ENCODE data around the gene UNC93B1.
A peak's percentile ranks its signal among the peaks of the same experiment; 100 is the strongest.
"Not testable (repeated sequence)": the region's sequence is repeated elsewhere in the genome, so short reads cannot be mapped to it uniquely, and the experiment has no call there.

The UNC93B1 gene

DNA sequence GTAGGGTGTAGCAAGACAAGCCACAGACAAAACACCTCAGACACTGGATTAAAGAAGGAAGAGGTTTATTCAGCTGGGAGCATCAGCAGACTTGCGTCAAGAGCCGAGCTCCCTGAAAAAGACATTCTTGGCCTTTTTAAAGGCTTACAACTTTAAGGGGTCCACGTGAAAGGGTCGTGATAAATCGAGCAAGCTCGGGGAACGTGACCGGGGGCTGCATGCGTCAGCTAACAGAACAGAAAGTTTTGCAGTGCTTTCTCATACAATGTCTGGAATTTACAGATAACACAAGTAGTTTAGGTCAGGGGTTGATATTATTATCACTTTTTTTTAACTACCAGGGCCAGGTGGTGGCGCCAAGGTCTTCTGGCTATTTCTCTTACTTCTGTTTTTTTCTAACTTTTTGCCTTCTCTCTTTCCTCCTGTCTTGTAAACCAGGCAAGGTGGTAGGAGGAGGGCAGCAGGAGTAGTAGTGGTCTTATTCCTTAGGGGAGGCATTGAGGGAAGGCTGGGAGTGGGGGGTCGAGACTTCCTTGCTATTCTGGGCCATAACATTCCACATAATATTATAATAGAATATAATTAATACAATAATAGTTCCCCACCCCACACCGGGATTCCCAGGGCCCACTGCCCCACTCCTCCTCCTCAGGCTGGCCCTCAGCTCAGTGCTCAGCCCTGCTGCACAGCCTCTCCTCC, 5.6 kb upstream of the UNC93B1 start:
- DNase-seq (ENCODE audit: low spot score) = no peak

DNA sequence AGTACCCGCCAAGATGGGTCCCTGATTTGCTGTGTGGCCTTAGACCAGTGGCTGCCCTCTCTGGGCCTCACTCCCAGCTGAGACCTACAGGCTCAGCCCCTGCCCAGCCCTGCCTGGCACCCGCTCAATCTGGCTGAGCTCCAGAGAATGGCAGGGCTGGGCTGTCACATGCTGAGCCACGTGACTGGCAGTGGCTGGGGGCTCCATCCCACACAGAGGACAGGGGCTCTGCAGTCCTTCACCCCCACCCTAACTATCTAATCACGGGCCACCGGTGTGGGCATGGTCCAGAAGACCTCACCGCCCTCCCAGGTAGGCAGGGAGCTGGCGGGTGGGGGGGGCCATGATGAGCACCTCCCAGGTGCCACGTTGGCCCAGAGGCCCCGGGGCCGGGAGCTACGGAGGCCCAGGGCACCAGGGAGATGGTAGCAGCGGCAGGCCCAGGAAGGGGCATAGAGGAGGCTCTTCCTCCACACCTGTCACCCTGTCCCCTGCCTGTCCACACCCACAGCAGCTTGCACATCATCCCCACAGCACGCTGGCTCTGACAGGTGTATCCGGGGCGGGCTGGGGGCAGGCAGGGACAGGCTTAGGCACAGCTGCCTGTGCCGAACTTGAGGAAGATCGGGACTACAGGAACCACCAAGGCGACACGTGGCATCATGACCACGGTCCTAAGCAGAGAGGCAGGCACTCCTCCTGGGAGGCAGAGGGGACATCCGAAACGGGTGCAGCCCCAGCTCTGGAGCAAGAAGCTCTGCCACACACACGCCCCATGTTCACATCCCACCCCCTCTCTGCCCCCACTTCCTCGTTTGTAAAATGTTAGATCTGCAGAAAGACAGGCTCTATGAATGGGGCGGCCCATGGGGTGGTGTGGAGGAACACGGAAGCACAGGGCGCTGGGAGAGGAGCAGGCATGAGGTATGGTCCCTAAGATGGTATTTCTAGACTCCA, 4.8 kb upstream of the UNC93B1 start:
- no peak for DNase-seq (ENCODE audit: low spot score)

DNA sequence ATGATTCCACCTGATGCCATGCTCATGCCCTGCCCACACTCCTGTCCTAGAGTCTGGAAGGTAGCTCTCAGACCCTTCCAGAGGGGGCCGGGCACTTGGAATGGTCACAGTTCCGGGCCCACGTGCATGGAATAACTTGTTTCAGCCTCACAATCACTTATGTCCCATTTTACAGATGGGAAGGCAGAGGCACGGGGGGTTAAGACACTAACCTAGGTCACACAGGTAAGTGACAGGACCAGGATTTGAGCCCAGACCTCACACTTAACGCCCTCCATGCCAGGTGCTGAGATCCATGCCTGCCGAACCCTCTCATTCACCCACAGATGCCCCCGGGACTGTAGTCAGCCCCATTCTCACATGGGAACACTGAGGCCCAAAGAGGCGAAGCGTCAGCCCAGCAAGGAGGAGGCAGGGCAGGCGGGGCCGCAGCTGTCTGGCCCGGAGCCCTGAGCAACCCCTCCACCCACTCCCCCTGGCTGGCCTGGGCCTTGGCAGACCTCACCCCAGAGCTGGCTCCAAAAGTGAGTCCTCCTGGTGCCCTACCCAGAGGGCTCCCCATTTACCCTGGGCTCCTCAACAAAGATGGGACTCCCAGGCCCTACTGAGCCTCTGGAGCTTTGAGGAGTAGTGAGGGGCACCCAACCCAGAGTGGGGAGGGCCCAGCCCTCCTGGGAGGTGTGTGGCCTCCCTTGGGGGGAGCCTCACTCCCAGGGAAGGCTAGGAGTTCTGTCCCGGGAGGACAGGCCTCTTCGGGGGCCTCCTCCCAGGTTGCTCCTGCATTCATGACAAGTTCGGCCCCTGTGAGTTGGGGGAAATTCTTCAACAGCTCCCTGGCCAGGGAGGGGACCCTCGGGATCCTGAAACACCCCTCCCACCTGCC, 3.8 kb upstream of the UNC93B1 start:
- DNase-seq (ENCODE audit: low spot score) = no peak

DNA sequence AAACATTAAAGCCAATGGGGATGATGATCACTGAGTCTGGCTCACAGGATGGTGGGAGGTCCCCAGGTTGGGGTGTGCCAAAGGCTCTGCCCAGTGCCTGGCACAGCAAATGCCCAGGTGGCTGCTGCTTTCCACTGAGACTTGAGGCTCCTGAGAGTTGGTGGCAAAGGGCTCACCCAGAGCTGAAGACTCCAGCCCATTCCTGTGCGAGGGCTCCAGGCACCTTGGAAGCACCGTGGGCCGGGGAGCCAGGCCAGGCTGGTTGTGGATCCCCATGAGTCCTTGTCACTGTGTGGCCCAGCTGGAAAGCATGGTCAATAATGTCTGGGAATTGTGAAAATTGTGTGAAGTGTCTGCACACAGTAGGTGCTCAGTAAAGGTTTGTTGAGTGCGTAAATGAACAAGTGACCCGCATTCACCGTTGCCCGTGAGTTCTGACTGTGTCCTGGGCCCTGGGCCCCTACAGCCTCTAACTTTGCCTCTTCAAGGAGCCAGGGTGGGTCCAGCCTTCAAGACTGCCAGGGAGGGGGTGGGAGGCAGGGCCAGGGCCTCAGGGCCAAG, 2.8 kb upstream of the UNC93B1 start:
- no peak for DNase-seq (ENCODE audit: low spot score)

DNA sequence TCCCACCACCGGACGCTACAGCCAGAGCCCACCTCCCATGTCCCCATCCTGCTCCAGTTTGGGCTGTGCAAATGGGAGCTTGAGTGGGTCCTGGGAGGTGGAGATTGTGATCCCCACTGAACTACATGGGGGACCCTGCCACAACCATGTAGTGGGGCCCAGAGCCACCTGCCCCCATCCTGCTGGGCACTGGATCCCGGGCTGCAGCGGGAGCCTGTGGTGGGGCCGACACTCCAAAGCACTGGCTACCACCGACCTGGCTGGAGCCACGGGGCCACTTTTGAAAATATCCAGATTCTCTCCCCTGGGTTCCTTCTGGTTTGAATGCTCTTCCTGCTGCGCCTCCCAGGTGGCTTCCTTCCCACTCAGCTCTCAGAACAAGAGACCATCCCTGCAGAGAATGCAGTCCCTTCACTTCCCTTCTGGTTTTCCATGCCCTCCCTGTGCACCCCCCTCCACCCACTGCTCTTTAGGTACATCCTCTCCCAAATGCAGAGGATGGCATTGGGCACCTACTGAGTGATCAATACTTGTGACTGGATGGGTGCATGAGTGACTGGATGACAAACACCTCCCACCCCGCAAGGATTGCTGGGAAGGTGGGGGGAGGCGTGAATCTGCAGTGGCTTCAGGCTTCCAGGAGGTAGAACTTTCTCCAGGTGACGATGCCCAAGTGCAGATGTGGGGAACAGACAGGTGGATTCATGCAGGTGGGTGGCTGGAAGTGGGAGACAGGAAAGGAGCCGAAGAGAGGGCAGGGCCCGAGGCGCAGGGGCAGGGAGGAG, 846 bp upstream of the UNC93B1 start:
- no peak for DNase-seq (ENCODE audit: low spot score)

DNA sequence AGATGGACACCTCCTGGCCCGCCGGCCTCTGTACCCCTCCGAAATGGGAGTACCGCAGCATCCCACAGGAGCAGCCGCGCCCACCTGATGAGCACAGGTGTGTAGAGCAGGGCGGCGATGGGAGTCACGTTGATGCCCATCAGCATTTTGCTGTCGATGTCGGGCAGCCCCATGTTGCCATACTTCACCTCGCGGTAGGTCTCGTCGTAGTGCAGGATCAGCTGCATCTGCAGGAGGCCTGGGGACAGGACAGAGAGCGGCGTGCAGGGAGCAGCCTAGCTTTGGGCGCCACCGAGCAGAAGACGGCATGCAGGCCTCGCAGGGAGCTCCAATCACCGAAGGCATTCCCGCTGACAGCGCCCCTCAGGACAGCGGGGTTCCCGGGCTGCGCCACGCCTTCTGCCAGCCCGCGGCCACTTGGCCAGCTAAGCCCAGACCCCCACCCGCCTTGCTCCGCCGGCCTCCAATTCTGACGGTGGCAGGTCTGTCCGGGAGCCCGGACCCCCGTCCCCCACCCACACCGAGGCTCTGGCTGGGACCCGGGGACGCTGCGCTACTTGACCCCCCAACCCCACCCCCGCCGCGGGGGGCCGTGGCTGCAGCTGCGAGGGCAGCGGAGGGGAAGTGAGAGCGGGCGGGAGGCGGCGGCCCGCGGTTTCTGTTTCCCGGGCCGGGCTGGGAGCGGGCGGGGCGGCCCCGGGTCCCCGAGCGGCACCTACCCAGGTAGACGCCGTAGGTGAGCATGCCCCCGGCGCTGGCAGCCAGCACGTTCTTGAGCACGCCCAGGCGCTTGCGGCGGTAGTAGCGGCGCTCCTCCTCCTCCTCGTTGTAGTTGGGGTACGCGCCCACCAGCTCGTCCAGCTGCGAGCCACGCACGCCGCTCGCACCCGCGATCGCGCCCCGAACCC, 705 bp downstream of the UNC93B1 start:
- peak; percentile 43 for DNase-seq (ENCODE audit: low spot score)

DNA sequence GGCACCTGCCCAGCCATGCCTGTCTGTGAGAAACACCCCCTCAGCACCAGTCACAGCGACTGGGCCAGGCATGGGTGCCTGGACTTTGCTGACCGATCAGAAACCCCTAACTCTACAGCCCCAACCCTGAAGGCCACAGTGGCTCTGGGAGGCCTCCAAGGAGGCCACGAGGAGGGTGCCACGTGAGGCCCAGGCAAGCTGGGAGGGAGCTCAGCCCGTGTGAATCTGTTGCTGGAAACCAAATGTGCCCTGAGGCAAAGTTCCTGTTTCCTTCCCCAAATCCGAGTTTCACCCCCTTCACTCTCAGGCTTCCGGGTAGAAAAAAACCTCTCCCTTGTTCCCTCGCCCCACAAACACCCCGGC, 1.3 kb downstream of the UNC93B1 start:
- DNase-seq (ENCODE audit: low spot score) = no peak

DNA sequence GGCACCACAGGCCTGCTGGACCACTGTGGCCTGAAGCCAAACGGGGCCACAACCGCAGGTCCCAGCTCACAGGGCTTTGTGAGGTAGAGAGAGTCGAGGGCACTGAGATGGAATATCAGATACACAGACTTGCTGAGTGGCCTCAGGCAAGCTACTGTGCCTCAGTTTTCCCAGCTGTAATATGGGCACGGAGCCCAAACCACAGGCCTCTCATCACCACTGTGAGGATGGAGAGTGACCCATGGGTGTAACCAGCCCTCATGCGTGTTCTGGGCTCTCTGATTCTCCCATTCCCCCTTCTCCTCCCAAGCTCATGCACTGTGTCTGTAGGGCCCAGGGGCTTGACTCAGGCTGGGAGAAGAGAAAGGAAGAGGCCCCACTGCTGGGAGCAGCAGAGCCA, 4.2 kb downstream of the UNC93B1 start:
- DNase-seq (ENCODE audit: low spot score) = no peak

DNA sequence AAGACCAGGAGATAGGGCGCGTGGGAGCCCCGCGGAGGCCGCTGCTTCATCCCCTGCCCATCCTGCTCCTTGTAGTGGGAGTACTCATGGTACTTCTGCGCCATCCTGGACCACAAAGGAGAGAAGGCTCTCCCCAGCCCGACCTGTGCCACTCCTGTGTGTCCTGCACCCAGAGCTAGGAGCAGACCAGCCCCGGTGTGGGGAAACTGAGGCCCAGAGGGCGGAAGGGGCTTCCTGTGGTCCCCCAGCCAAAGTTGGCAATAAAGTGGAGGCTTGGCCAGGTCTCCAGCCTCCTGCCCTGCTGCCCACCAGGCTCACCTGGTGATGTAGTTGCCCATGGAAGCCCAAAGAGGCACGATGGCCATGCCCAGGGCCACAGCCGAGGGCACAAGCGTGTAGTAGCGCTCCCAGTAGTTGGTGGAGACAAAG, 4.7 kb downstream of the UNC93B1 start:
- no peak for DNase-seq (ENCODE audit: low spot score)

DNA sequence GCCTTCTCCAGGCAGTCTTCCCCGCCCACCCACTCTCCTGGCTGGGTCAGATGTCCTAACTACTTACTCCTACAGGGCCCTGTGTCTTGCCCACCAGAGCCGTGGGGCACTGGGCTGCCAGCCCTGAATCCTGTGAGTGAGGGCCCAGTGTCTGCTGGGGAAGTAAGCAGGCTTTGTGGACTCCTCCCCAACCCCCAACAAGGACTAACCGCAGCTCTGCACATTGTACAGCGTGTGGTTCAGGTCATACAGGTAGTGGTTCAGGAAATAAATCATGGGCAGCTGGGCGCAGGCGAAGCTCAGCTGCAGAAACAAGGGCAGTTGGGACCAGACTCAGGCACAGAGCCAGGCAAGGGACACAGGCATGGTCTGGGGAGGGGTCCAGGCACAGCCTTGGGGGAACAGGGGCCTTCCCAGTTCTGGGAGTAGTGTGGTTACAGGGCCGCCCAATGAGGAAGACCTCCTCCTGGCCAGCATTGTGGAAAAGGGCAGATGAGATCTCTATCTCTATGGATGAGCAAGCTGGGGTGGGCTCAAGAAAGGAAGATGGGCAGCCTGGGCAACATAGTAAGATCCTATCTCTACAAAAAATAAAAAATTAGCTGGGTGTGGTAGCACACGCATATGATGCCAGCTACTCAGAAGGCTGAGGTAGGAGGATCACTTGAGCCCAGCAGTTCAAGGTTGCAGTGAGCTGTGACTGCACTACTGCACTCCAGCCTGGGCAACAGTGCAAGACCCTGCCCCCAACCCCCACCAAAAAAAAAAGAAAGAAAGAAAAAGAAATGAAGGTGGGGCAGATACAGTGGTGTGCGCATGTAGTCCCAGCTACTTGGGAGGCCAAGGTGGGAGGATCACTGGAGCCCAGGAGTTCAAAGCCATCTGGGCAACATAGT, 5.5 kb downstream of the UNC93B1 start:
- no peak for DNase-seq (ENCODE audit: low spot score)

DNA sequence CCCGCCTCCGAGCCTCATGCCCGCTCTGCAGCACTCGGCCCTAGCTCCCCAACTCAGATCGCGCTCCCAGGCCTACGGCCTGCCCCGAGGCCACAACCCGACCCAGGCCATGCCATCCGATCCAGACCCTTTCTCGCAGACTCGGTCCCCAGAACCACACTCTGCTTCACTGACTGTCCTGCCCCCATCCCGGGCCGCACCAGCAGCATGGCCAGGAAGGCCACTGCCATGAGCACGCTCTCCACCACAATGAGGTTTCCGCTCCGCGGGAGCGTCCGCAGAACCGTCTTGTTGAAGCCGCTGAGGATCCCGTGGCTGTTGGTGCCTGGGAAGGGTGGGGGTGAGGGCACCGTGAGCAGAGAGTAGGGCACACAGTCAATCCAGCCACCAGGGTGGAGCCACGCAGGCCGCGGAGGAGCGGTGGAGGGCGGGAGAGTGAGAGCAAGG, 6.4 kb downstream of the UNC93B1 start:
- DNase-seq (ENCODE audit: low spot score) = no peak

DNA sequence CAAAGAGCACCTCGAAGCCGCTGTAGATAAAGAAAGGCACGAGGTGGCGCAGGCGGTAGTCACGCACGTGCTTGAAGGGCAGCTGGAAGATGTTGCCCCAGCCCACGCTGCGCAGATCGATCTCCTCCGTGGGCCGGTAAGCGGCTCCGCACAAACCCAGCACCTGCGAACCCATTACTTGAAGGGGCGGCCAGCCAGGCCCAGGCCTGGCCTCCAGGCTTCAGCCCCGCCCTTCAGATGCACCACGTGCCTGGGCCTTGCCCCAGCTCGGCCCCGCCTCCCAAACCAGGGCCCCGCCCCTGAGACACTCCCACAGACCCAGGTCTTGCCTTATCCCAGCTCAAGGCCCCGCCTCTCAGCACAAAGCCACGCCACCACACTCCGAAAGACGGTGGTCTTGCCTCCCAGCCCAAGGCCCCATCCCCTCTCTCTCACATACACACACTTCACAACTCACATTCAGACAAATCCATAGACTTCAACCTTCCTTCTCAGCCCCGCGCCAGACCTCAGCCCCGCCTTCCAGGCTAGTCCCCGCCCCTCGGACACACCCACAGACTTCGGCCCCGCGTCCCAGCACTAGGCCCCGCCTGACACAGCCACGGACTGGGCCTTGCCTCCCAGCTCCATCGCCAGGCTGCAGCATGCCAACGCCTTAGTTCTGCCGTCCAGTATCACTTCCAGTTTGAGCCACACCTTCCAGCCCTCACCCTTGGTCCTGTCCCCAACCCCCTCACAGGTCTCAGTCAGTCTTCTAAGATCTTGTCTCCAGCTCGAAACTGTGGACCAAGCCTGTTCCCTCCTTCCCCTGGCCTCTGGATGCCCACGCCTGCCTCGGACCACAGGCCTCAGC, 7.0 kb downstream of the UNC93B1 start:
- DNase-seq (ENCODE audit: low spot score) = peak; percentile 65

DNA sequence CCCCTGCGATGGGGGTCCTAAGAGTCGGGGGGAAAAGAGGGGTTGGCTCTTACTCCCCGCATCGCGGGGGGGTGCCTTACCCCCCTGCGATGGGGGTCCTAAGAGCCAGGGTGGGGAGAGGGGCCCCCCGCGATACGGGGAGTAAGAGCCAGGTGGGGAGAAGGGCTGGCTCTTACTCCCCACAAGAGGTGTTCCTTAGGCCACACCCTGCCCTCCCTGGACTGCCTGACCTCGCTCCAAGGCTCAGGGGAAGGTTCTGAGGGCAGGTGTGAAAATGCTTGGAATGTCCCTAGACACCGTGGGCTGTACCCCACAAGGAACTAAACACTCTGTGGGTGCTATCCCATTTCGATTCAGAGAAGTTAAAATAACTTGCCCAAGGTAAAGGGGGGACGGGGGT, 7.8 kb downstream of the UNC93B1 start:
- no peak for DNase-seq (ENCODE audit: low spot score)

DNA sequence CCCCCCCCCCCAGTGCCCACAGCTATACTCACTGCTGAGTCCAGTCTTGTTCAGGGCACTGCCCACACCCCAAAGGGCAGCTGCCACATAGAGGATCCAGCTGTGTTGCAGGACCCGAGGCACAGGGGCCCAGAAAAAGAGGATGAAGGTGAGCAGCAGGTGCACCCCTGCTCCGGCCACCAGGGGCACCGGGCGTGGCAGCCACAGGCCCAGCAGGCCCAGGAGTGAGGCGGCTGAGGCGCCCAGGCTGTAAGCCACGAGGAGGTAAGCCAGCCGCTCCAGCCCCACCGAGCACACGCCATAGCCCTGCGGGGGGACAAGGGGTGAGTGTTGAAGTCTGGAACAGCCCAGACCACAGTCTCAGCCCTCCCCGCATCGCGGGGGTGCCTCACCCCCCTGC, 8.3 kb downstream of the UNC93B1 start:
- not testable (repeated sequence) for DNase-seq (ENCODE audit: low spot score)

DNA sequence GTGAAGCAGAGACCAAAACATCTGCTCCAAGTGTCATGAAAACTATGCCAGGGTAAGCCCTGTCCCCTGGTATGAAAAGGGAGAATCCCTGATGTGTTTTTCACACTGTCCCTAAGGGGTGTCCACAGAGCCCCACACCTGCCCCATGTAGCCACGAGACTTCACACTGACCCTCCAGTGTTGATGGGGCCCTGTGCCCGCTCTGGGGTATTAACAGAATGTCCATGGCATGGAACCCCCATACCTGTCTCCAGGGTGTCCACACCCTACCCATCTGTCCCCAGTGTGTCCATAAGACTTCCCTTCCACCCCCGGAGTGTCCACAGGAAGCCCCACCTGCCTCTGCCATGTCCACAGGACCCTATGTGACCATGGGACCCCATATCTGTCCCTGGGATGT, 8.8 kb downstream of the UNC93B1 start:
- not testable (repeated sequence) for DNase-seq (ENCODE audit: low spot score)

DNA sequence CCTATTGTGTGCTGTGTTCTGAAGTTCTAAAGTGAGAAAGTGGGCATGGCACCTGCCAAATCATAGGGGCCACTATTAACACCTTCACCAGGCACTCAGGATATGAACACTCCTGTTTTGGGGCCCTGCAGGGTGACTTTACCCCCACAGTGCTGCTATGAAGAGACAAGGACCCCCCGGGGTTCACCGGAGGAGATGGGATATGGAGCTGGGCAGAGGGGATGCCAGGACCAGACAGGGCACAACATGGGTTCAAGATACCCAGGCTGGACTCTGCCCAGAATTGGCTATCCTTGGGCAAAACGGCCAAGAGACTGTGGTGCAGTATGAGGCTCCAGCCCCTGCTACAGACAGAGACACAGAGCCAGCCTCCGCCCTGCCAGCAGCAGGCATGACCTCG, 9.5 kb downstream of the UNC93B1 start:
- not testable (repeated sequence) for DNase-seq (ENCODE audit: low spot score)

DNA sequence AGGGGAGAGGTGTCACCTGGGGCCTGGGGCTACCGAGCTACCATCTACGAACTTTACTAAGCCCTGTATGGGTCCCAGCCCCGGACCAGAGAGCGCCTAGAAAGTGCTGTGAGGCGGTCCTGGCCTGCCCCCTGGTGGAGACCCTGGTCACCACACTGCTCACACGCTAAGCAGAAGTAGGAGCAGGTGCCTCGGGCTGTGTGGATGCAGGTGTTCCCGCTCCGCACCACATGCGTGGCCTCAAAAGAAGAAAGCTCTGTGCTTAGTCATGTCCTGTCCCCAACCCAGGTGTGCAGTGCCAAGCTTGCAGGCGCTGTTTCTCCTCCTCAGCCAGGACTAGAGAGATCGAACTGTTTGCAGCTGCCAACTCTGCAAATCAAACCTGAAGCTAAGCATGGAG, 10.1 kb downstream of the UNC93B1 start:
- DNase-seq (ENCODE audit: low spot score) = not testable (repeated sequence)

Data from AG20443 (cell line).